NCI-H748 treated with DMSO at 0.1 percent for 48 hours (cell line): ENCODE measurements around the gene ARHGEF39.
"Not testable (repeated sequence)": the region's sequence is repeated elsewhere in the genome, so short reads cannot be mapped to it uniquely, and the experiment has no call there.

Source experiments
- DNase-seq: peaks from one replicate; lab custom pipeline; 2025; lab: John Stamatoyannopoulos, UW

The ARHGEF39 gene

GRCh38 chr9:35650341-35651158, 14.4 kb downstream of the ARHGEF39 start, which contains the start of gene SIT1:
Gene SIT1, minus strand, starts transcription at chr9:35650931. Its CDS starts 78 bp downstream, at chr9:35650853.
- no peak for DNase-seq

GRCh38 chr9:35649431-35650340, 15.3 kb downstream of the ARHGEF39 start:
- no peak for DNase-seq

GRCh38 chr9:35646533-35647265, 18.3 kb downstream of the ARHGEF39 start:
- DNase-seq, result peak; percentile 81

- peak; percentile 13 for DNase-seq
These were observed 18.9 kb downstream of the ARHGEF39 start for GRCh38 chr9:35646153-35646532.

- DNase-seq, result not testable (repeated sequence)
These were observed 19.3 kb downstream of the ARHGEF39 start for GRCh38 chr9:35645736-35646135.

GRCh38 chr9:35643046-35643445, 21.9 kb downstream of the ARHGEF39 start:
- DNase-seq, result no peak

GRCh38 chr9:35641478-35641877, 23.5 kb downstream of the ARHGEF39 start:
- DNase-seq, result not testable (repeated sequence)

GRCh38 chr9:35640431-35640830, 24.6 kb downstream of the ARHGEF39 start:
- DNase-seq, result not testable (repeated sequence)

GRCh38 chr9:35639631-35640030, 25.4 kb downstream of the ARHGEF39 start:
- DNase-seq, result no peak

GRCh38 chr9:35639225-35639624, 25.8 kb downstream of the ARHGEF39 start:
- DNase-seq, result not testable (repeated sequence)

- not testable (repeated sequence) for DNase-seq
These were observed 26.2 kb downstream of the ARHGEF39 start for GRCh38 chr9:35638751-35639150.

GRCh38 chr9:35637427-35637955, 27.5 kb downstream of the ARHGEF39 start:
- not testable (repeated sequence) for DNase-seq

GRCh38 chr9:35636877-35637246, 28.1 kb downstream of the ARHGEF39 start:
- not testable (repeated sequence) for DNase-seq

GRCh38 chr9:35636135-35636876, 28.7 kb downstream of the ARHGEF39 start:
- no peak for DNase-seq

GRCh38 chr9:35635730-35636129, 29.3 kb downstream of the ARHGEF39 start:
- DNase-seq, result no peak

- DNase-seq, result no peak
These were observed 35.4 kb downstream of the ARHGEF39 start for GRCh38 chr9:35629597-35629996.

- DNase-seq, result no peak
These were observed 36.5 kb downstream of the ARHGEF39 start for GRCh38 chr9:35628389-35628991.

- no peak for DNase-seq
These were observed 37.4 kb downstream of the ARHGEF39 start for GRCh38 chr9:35627575-35627974.

- no peak for DNase-seq
These were observed 45.2 kb downstream of the ARHGEF39 start for GRCh38 chr9:35619800-35620158.
